GM13977 (cell line): ENCODE data around the gene FOXN3.

Experiments used
- DNase-seq: peaks from one replicate; pipeline ENCODE4 v3.0.0; 2012; ENCODE audit warnings: low spot score
- in situ Hi-C: fragments of 300-500 bp; cut with MboI; formaldehyde crosslinking; loops from one replicate; pipeline ENCODE4 v1.12.0; 2022; ENCODE audit warnings: low sequenced_read_pairs, low pct_unique_long_range_greater_than_20kb, mixed read lengths, inconsistent platforms; ENCODE audit not compliant: unreplicated experiment
- TF ChIP-seq, protein P1 (sequence below): IDR thresholded peaks from 2 replicates; pipeline ENCODE4 v1.5.1; 2012; ENCODE audit warnings: mild to moderate bottlenecking, control low read depth; ENCODE audit not compliant: insufficient read depth; ENCODE audit errors: extremely low read depth, missing control alignments

The FOXN3 gene

DNA sequence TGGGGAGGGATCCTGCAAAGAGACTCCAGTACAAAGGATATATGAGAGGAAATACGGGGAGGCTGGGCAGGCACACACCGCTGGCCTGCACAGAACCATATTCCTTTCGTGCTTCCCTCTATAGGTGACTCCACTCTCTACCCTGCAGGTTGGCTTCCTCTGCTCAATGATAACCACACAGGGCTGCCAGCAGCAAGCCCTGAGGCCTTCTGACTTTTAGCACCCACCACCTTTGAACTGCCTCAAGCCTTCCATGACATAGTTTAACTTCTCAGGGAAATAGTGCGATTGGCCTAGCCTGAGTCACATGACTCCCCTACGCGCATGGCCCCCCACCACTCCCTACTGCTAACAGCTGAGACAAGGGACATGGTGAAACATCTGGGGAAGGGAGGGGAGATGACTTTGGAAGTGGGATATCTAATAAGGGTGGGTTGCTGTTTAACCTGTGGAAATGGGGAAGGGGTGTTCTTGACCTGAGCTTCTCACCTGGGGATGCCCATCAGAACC is 3.0 kb upstream of the FOXN3 start:
- DNase-seq, result no peak
- TF ChIP-seq, protein P1, sequence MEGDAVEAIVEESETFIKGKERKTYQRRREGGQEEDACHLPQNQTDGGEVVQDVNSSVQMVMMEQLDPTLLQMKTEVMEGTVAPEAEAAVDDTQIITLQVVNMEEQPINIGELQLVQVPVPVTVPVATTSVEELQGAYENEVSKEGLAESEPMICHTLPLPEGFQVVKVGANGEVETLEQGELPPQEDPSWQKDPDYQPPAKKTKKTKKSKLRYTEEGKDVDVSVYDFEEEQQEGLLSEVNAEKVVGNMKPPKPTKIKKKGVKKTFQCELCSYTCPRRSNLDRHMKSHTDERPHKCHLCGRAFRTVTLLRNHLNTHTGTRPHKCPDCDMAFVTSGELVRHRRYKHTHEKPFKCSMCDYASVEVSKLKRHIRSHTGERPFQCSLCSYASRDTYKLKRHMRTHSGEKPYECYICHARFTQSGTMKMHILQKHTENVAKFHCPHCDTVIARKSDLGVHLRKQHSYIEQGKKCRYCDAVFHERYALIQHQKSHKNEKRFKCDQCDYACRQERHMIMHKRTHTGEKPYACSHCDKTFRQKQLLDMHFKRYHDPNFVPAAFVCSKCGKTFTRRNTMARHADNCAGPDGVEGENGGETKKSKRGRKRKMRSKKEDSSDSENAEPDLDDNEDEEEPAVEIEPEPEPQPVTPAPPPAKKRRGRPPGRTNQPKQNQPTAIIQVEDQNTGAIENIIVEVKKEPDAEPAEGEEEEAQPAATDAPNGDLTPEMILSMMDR, result no peak
- in situ Hi-C loops, result loop anchor here (25.0 kb wide), 1 partner anchor 383 kb away; no protein-coding TSS in a partner anchor

DNA sequence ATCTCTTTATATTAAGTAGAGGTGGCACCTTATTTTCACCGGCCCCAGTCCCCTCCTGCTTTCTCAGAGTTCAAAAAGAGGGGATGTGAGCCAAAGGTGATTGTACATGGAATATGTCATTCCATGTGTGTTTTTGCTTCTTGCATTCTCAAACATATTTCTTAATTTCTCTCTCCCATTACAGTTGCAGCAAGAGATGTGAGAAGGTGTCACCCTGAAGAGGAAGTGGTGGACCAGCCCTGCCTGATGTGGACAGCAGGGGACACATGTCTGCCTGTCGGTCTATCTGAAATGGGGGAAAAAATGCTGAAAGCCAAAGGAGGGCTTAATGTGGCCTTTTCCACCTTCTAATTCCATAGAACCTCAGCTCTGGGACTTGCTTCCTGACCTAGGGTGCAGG is 1.9 kb upstream of the FOXN3 start:
- in situ Hi-C loops, result loop anchor here (25.0 kb wide), 1 partner anchor 382 kb away; no protein-coding TSS in a partner anchor
- no peak for DNase-seq
- TF ChIP-seq, protein P1, result no peak

DNA sequence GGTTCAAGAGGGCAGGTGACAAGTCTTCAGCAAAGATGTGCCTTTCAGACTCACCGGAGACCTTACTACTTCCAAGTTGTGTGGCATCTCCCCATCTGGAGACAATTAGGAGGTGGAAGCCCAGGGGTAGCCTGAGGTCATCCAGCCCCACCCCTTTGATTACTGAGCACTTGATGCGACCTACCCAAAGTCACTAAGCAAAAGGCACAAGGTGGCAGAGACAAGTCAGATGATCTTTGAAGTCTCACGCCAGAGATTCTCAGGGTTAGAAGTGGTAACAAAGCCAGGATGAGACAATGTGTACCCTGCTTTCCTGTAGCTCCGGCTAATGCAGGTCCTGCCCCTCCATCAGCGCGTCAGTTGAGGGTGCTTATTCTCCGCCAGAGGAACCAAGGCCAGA is 1.4 kb upstream of the FOXN3 start:
- TF ChIP-seq, protein P1, result no peak
- DNase-seq, result no peak
- in situ Hi-C loops, result loop anchor here (25.0 kb wide), 1 partner anchor 381 kb away; no protein-coding TSS in a partner anchor

DNA sequence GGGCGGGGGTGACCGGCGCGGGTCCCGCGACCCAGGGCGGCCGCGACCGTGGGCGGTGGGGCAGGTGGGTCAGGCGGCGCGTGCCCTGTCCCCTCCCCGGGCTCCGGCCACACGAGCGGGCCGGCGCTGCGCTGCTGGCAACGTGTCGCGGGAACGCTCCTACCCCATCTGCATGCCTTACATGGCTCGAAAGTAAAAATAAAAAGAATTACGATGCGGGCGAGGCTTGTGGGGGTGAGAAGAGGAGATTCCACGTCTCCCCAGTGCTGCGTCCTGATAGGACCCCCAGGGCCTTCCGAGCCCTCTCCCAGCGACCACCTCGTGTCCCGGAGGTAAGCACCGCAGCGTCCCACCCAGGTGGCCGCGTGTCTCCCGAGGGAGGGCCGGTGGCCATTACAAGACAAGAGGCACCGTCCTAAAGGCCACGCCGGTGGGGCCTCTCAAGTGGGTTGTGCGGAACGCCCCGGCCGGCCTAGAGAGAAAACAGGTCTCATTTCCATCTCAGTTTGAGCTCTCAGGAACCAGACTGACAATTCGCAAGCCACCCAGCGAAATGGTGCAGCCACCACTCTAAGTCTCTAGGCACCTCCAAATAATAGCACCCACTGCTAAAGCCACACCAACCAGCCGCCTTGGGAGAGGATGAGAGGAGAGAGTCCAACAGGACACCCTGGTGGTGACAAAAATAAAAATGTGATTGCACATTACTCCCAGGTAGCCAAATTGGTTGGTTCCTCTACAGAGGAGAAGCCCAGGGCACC is 612 bp upstream of the FOXN3 start:
- TF ChIP-seq, protein P1, result peak; percentile 46
- in situ Hi-C loops, result loop anchor here (25.0 kb wide), 1 partner anchor 380 kb away; no protein-coding TSS in a partner anchor
- DNase-seq, result peak; percentile 64

DNA sequence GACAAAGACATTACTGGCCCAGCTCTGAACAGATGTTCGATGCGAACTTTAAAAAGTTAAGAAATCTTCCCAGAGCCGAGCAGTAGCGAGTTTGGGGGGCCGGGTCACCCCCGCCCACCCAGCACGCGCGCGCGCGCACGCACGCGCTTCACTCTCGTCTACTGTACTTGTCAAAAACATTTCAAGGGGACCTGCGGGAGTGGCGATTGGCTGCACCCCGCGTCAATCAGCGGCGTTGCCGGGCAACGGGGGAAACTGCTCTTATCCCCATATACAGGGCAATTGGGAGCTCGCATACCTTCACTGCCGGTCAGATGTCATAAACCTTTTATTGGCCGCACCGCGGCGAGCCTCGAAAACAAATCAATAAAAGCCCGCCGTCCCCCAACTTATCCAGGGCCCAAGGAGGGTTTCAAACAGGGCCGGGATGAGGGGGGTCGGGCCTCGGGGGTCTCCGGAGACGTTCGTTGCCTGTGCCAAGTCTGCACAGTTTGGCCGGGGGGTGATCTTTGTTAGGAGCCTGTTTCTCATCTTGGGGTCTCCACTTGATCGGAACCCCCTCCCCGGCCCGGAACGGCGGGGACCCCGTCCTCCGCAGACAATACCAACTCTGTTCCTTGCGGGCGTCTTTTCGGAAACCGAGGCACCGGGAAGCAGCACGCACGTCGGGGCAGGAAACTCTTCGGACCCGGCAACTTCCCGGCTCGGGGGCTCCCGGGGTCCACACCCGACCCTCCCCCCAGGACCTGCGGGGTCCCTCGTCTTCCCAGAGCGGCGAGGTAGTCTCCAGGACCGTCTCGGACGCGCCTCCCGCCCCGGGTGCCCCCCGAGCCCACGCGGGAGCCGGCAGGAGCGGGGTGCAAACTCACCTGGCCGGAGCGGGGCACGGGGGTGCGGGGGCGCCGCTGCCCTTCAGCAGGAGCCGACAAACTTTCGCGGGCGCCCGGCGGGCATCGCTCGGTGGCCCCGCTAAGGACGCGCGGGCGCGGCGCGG is 734 bp downstream of the FOXN3 start:
- DNase-seq, result peak; percentile 99
- TF ChIP-seq, protein P1, result no peak
- in situ Hi-C loops, result loop anchor here (25.0 kb wide), 1 partner anchor 379 kb away; no protein-coding TSS in a partner anchor

DNA sequence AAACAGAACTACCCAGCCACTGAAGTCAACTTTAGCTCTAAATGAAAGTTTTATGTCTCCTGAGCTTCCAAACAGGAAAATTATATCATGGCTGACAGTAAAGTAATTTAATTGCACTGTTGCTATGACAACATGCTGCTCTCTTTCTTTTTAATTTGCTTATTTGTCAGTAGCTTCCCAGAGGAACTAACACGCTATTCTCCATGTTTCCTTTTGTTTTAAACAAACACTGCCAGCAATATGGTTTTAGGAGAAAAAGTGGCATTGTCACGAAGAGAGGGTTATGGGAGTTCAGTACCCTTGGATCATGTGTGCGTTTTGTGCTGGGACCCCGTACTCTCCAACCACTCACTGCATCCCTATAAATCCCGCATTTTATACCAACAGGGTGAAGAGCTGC is 1.9 kb downstream of the FOXN3 start:
- DNase-seq, result no peak
- in situ Hi-C loops, result loop anchor here (25.0 kb wide), 1 partner anchor 378 kb away; no protein-coding TSS in a partner anchor
- TF ChIP-seq, protein P1, result no peak
